ENCODE measurements around the gene GSN.

Gene GSN

DNA sequence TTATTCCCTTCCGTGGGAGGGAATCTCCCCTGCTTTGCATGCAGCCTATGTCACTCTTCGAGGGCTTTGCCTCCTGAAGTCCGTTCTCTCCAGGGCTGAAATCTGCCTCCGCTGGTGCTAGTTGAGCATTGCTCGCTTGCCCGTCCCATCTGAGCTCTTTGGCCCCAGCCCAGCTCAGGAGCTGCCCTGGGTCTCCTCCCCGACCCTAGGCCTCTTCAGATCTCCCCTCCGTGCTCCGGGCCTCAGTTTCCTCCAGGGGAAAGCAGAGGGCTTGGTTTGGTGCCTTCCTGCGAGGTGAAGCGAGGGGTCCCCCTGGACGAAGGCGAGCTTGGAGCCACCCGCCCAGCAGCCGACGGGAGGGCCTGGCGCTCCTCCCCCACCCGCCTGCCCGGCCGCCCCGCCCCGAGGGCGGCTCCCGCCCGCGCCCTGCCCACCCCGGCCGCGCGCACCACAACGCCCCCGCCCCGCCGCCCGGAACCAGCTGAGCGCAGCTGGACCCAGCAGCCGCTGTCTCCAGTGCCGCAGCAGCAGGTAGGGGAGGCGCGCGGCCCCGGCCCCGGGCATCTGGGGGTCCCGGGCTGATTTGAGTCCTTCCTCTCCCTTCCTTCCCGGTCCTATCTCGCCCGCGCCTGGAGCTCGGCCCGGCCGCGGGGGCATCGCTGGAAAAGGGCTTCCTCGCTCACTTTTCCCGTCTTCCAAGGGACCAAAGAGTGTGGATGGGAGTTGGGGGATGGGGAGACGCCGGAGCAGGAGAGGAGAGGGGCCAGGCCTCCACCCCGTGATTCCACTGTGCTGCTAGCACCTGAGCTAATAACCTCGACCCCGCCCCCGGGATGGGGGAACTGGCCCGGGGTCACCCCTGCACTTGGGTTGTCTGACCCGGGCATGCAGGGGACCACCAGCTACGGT is at the start of gene GSN:
GSN (plus strand) TSS at position 474 of the 909 bp plus-strand sequence. CDS start 33,810 bp downstream, outside the sequence.
- DNase-seq (ENCODE audit: low read depth in 2 of 2), result peak; percentile 20 to 37

DNA sequence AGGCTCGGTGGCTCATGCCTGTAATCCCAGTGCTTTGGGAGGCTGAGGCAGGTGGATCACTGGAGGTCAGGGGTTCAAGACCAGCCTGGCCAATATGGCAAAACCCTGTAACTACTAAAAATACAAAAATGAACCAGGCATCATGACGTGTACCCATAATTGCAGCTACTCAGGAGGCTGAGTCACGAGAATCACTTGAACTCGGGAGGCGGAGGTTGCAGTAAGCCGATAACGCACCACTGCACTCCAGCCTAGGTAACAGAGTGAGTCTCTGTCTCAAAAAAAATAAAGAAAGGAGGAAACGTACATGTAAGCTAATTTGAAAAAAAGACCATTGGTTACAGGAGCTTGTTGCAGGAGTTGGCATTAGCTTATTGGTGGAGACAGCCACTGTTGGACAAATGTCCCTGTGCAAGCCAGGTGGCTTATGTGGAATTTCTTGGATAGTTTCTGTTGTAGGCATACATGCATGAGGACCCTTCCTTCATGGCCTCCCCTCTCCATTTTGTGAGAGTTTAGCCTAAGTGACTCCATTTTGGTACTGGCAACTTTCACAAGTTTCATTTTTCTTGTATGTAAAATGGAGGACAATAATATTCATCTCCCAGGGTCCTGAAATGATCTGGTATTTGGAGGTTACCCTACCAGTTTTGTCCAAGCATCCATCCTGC is 49.5 kb upstream of the GSN start:
- no peak for DNase-seq (ENCODE audit: low read depth in 2 of 2)

DNA sequence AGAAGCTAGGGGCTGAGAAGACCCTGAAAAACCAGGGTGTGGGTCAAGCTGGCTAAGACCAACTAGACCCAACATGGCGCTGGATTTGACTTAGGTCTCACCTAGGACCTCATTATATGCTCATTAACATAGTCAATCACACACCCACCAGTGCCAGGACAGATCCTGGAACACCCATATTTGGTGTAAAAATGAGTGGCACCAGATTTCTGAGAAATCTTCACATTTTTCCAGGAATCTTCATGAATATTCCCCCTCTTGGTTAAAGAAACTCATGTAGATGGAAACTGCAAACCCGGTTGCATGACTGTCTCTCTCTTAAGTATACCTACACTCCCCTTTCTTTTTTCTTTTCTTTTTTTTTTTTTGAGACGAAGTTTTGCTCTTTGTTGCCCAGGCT is 48.4 kb upstream of the GSN start:
- DNase-seq (ENCODE audit: low read depth in 2 of 2), result no peak

DNA sequence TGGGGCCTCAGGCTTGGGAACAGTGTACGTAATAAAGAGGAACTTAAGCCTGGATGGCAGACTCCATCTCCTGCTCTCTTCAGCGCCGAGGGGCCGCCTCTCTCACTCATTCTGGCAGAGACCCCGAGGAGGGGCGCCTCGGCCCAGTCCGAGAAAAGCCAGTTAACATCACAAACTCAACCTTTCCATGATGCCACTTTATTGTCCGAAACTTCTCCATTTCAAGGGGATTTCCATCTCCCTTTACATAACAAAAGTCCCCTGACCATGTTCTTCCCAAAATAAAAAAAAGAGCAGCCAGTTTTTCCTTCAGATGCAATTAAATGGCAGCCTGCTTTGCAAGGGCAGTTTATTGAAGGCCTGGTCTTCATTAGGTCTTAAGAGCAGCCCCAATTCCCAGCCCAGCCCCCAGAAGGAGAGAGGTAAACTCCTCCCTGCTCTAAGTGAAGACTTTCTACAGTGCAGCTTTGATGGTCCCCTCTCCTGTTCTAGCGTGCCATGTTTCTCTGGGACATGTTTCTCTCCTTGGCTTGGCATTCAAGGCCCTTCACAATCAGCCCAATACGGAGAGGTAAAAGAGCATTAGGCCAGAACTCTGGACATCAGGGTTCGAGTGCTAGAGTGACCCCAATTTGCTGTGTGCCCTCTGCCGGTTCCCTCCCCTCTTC is 46.8 kb upstream of the GSN start:
- DNase-seq (ENCODE audit: low read depth in 2 of 2), result no peak

DNA sequence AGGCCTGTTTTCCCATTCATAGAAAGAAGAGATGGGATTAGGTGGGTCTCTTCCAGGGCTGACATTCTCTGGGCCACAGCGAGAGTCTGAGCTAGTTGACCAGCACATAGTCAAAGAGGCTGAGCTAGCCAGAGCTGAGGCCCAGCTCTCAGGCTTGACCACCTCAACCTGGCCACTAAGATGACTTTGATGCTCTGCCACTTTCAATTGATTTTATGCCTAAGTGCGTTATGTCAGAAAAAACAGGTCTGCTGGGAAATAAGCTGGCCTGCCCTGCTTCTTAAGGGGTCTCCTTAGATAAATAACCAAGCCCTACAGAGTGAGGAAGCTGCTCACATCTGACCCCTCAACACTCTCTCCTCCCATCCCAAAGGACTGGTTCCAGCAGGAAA is 46.3 kb upstream of the GSN start:
- DNase-seq (ENCODE audit: low read depth in 2 of 2), result no peak

DNA sequence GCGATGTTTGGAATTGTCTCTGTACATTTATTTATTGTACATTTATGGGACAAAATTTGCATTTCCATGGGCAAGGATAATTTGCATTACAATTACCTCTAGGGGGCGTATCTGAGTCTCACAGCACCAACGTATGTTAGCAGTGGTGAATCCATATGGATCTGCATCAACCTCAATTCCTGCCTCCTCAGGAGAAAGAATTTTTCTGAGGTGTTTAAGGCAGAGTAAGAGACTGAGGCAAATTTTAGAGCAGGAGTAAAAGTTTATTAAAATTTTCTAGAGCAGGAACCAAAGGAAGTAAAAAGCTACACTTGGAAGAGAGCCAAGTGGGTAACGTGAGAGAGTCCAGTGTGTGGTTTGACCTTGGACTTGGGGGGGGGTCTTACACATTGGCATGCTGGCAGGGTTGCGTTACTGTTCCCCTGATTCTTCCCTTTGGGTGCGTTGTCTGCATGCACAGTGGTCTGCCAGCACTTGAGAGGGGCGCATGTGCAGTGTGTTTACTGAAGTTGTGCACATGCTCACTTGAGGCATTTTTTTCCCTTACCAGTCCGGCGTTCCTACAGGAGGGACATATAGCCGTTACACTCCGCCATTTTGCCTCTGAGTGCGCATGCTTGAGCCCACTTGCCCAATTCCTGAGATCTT is 45.3 kb upstream of the GSN start:
- DNase-seq (ENCODE audit: low read depth in 2 of 2), result no peak

DNA sequence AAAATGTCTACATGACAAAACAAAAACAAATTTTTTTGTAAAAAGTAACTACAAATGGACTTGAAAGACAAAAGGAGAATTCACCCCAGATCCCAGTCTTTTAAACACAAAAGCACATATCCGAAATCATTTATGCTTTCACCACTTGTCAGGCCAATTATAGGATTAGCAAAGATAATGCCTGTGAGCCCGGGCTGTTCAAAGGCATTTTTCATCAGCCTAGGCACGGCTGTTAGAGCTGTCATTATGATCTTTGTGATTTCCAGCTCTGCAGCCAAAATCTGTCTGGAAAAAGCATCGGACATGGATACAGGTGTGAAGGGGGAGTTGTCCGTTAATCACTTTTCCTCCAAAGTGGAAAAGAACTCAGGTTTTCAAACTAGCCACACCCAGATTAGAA is 42.7 kb upstream of the GSN start:
- DNase-seq (ENCODE audit: low read depth in 2 of 2), result no peak

DNA sequence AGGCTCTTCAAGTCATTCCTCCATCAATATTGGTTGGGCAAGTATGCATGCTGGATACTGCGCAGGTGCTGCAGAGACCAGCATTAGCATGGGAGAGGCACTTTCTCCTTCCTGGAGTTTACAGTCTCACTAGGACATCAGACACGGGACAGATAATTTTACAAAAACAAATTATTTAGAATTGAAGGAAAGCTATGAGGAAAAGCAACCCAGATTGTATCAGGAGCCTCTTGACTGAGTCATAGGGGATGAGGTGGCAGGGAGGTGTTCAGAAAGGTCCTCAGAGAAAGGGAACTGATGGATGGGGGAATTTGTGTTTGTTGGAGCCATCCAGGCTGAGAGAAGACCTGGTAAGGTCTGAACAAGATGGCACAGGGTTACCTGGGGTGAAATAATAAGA is 41.8 kb upstream of the GSN start:
- DNase-seq (ENCODE audit: low read depth in 2 of 2), result no peak

DNA sequence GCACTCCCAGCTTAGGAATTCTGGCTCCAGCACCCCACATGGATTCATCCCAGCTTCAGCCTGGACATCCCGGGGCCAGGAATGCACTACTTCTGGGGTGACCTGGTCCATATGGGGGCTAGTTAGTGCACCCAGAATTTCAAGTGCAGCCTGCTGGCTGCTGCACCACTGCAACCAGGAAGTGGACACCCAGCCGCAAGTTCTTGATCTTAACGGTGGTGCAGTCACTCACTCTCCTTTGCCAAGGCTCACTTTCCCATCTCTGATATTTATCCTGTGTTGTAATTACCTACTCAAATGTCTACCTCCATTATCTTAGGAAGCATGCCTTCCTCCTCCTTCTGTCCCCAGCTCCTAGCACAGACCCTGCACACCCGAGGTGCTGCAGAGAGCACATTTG is 40.1 kb upstream of the GSN start:
- DNase-seq (ENCODE audit: low read depth in 2 of 2), result no peak

DNA sequence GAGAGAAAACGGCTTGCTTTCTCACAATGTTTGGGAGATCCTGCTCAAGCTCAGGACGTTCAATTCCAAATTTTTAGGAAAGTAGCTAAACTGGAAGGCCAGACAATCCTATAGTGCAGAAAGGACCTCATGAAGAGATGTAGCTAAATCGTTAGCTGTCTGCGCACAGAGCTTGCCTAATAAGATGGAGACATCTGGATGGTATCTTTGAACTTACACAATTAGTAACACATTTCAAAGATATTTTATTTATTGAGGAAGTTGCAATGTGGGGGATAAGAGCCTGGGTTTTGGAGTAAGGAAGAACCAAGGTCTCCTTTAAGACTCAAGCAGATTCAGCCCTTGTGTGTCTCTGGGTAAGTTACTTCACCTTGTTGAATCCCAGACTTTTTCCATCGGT is 37.7 kb upstream of the GSN start:
- no peak for DNase-seq (ENCODE audit: low read depth in 2 of 2)

DNA sequence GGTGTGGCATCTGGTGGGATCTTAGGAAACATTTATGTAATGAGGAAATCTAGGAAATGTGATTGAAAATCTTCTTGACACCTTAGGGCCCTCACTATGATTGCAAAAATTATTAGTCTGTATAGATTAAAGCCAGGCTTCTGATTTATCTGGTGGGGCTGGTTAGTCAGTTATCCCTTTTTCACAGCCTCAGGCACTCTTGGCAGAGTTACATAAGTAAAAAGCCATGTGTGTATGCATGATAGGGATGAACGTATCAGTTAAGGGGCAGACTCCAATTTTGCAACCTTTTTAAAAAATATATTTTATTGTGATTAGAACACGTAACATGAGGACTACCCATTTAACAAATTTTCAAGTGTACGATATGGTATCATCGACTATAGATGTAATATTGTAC is 35.7 kb upstream of the GSN start:
- DNase-seq (ENCODE audit: low read depth in 2 of 2), result no peak

DNA sequence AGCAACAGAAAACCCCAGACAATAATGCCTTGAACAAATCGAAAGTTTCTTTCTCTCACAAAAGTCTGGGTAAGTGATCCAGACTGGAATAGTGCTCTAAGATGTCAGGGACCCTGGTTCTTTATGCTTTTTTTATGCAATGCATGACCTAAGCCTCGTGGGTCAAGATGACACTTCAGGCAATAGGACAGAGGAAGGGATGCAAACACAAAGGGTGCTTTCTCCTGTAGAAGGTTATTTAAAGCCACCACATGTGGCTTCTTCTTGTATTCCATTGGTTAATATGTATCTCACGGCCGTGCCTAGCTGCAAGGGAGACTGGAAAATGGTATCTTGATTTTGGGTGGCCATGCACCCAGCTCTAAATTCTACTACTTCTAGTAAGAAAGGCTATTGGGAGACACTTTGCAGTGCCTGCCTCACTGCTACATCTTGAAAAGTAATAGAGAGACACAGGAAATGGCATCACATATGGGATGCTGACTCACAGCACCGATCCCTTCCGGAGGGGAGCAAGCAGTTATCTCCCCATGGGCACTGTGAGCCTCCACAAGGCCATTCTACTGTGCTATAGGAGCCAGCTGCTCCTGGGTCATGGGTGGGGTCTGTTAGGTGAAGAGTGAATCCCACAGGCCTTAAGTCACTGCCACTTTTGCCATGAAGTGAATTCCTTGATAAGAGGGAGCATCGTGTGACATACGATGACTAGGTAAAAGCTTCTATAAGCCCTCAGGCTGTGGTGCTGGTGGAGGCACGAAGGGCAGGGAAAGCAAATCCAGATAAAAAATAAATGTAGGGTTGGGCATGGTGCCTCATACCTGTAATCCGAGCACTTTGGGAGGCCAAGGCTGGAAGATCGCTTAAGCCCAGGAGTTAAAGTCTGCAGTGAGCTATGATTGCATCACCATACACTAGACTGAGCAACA is 33.8 kb upstream of the GSN start:
- no peak for DNase-seq (ENCODE audit: low read depth in 2 of 2)

DNA sequence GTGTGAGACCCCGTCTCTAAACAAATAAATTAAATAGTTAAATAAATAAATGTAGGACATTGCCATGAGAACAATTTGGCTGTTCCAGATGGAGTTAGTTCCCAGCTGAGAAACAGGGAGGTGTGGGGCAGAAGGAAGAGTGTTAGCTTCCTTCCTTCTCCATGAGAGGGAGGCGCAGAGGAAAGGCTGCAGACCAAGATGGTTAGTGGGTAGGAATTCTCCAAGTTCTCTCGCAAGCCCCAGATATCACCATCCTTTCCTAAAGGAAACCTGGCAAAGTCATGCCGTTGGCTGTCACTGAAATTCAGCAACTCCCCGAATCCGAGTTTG is 33.2 kb upstream of the GSN start:
- DNase-seq (ENCODE audit: low read depth in 2 of 2), result no peak

DNA sequence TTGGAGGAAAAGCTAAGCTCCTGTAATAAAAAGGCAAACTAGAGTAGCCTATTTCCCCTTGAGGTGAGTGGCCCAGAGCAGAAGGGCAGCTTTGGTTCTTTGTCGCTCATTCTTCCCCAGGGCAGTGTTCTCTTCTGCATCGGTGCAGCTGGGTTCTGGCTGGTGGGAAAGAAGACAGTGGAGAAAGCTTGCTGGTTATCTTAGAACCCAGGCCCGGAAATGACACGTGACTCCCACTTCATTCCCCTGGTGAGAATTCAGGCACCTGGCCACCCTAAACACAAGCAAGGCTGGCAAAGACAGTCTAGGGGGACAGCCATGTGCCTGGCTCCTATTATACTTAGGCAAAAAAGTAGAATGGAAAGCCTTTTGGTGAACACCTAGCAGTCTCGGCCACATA is 32.5 kb upstream of the GSN start:
- DNase-seq (ENCODE audit: low read depth in 2 of 2), result no peak

DNA sequence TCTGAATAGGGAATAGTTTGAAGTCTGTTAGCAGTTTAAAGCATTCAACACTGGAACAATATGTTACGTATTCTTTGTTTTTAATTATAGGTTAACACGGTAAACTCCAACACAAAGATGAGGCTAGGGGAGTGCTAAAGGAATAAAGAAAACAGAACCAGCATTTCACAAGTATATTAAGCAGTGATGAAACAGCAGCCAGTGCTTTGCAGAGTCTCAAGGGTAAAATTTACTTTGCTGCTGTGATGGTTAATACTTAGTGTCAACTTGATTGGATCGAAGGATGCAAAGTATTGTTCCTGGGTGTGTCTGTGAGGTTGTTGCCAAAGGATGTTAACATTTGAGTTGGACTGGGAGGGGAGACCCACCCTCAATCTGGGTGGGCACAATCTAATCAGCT is 30.0 kb upstream of the GSN start:
- DNase-seq (ENCODE audit: low read depth in 2 of 2), result no peak

DNA sequence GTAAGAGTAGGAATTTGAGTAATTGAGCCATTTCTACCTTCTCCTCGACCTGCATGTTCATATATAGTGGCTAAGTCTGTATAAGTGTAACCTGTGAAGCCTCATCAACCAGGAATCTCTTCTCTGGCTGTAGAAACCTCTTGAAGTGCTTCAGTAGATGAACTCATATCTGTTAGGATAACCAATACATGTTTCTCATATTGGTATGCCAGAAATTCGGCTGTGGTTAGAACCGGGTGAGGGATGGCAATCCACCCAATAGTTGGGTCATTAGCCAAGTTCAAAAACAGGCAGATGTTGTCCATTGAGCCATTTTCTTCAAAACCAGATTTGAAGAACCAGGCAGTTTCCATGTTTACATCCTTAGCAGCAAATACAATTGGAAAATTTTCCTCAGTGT is 28.9 kb upstream of the GSN start:
- DNase-seq (ENCODE audit: low read depth in 2 of 2), result no peak

DNA sequence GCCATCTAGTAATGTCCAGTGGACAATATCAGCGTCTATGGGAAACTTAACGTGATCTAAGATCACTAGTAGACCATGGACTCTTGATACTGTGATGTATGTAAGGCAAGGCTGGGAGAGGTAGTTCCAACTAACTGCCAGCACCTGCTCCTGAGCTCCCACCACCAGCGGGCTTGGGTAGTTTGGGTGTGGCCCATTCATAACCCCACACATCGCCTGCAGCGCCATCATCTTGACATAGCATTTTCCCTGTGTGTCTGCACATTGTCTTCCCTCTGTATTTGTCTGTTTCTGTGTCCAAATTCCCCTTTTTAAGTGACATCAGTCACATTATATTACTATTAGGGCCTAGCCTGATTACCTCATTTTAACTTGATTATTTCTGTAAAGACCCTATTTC is 28.1 kb upstream of the GSN start:
- no peak for DNase-seq (ENCODE audit: low read depth in 2 of 2)

DNA sequence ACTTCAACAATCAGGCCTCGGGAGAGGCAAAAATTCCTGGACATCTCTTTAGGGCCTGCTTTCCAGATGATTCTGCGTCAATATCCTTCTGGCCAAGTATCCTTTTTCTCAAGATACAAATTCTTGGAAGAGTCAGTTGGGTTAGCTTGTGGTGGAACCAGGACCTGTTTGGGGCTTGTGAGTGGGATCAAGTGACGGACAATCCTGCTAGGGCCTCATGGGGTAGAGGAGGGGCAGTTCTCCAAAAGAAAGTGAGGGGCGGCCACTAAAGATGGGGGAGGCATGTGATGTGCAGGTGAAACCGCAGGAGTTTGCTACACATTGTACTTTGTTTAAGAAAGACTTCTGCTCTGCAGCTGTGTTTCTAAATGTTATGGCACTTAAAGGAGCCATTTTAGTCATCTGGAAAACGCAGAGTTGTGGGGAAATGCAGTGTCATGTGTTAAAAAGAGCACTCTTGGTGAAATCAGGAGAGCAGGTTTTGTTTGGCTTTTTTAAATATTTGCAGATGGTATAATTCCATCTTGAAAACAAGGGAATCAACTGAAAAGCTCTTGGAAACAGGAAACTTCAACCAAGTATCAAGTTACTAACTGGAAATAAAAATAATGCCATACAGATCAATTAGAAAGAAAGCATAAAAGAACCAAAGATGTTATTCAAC is 27.4 kb upstream of the GSN start:
- DNase-seq (ENCODE audit: low read depth in 2 of 2), result no peak

DNA sequence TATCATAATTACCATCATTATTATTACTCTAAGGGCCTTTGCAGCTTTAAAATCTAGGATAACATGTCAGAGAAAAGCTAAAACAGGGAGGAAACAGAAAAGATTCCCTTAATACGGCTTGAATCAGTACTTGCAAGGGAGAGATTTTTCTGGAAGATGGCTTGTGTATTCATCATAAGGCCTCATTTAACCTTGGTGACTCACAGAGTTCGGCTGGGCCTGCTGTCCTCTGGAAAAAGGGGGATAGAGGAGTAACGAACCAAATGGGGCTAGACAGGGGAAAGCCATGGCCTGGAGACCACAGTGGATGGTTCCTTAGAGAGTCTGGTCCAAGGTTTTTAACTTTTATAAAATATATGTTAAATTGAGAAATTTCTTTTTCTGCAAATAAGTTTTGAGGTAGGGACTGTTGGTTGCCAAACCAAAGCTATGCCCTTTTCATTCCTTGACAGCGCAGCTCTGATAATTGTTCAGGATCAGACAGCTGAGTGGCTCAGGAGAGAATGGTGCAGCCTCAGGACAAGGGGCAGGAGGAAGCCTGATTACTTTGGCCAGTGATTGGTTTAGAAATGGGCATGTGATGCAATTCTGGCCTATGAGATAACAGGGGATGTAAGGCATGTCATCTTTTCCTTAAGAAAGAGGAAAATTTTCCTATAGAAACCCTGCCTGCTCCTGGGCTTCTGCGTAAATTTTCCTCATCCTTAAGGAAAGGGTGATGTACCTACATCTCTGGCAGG is 25.6 kb upstream of the GSN start:
- DNase-seq (ENCODE audit: low read depth in 2 of 2), result no peak

DNA sequence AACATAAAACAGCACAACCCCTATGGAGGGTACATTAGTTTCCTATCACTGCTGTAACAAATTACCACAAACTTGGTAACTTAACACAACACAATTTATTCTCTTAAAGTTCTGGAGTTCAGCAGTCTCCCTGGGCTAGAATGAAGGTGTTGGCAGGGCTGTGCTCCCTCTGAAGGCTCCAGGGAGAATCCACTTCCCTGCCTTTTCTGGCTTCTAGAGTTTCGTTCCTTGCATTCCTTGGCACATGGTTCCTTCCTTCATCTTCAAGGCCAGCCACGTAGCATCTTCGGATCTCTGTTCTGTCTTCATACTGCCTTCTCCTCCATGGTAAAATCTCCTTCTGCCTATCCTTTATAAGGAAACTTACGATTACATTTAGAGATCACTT is 25.0 kb upstream of the GSN start:
- DNase-seq (ENCODE audit: low read depth in 2 of 2), result no peak

Data from stimulated activated CD4-positive, alpha-beta T cell treated with anti-CD3 and anti-CD28 coated beads, Interleukin-1b, Interleukin-23, amount 100 ng/mL, for 4 hours (primary cell).